Measurements from ENCODE around the gene SACM1L.
"Not testable (repeated sequence)": the region's sequence is repeated elsewhere in the genome, so short reads cannot be mapped to it uniquely, and the experiment has no call there.

Gene SACM1L

GRCh38 chr3:45753095-45753494, 63.9 kb downstream of the SACM1L start:
- H3K4me1 ChIP-seq = no peaks in the 10 kb centered on the region
- H3K4me3 ChIP-seq (ENCODE audit: low read depth, low read length) = no peak overlapping the region
- no peak for DNase-seq
- H3K27me3 ChIP-seq = no peaks in the 10 kb centered on the region
- no peak for TF ChIP-seq CTCF (IDR thresholded peaks at IDR 0.05; ENCODE audit: low read depth, low read length)
- H3K9me3 ChIP-seq = no peaks in the 10 kb centered on the region
- no peaks in the 10 kb centered on the region for H3K36me3 ChIP-seq

- no peak for TF ChIP-seq CTCF (IDR thresholded peaks at IDR 0.05; ENCODE audit: low read depth, low read length)
- DNase-seq = no peak
- no peaks in the 10 kb centered on the region for H3K4me1 ChIP-seq
- no peaks in the 10 kb centered on the region for H3K27me3 ChIP-seq
- H3K9me3 ChIP-seq = no peaks in the 10 kb centered on the region
- no peaks in the 10 kb centered on the region for H3K36me3 ChIP-seq
- H3K4me3 ChIP-seq (ENCODE audit: low read depth, low read length) = no peak overlapping the region
Measured at GRCh38 chr3:45754461-45754860, 65.3 kb downstream of the SACM1L start.

GRCh38 chr3:45756055-45756454, 66.9 kb downstream of the SACM1L start:
- Histone ChIP-seq H3K27me3 (no peaks in the 10 kb centered on the region), H3K4me3 (ENCODE audit: low read depth, low read length) (no peak overlapping the region), H3K36me3 (no peaks in the 10 kb centered on the region), H3K4me1 (no peaks in the 10 kb centered on the region), H3K9me3 (no peaks in the 10 kb centered on the region)
- no peak for TF ChIP-seq CTCF (IDR thresholded peaks at IDR 0.05; ENCODE audit: low read depth, low read length)
- no peak for DNase-seq

GRCh38 chr3:45757141-45757540, 67.9 kb downstream of the SACM1L start:
- DNase-seq; H3K4me3 ChIP-seq (ENCODE audit: low read depth, low read length); H3K36me3 ChIP-seq; H3K9me3 ChIP-seq; H3K4me1 ChIP-seq; H3K27me3 ChIP-seq: not testable (repeated sequence)

GRCh38 chr3:45758871-45759270, 69.7 kb downstream of the SACM1L start:
- H3K27me3 ChIP-seq = no peaks in the 10 kb centered on the region
- no peaks in the 10 kb centered on the region for H3K9me3 ChIP-seq
- no peak for DNase-seq
- no peaks in the 10 kb centered on the region for H3K4me1 ChIP-seq
- TF ChIP-seq CTCF (IDR thresholded peaks at IDR 0.05; ENCODE audit: low read depth, low read length) = no peak
- no peaks in the 10 kb centered on the region for H3K36me3 ChIP-seq
- H3K4me3 ChIP-seq (ENCODE audit: low read depth, low read length) = no peak overlapping the region

- no peaks in the 10 kb centered on the region for H3K9me3 ChIP-seq
- no peak overlapping the region for H3K4me3 ChIP-seq (ENCODE audit: low read depth, low read length)
- H3K36me3 ChIP-seq = no peaks in the 10 kb centered on the region
- H3K4me1 ChIP-seq = no peaks in the 10 kb centered on the region
- no peak for DNase-seq
- no peaks in the 10 kb centered on the region for H3K27me3 ChIP-seq
- no peak for TF ChIP-seq CTCF (IDR thresholded peaks at IDR 0.05; ENCODE audit: low read depth, low read length)
Measured at GRCh38 chr3:45759851-45760250, 70.7 kb downstream of the SACM1L start.

Measured in BE2C (cell line).